ENCODE results near the gene MYH9.

GRCh38 chr22:36327922-36328551, 59.7 kb downstream of the MYH9 start:
- no peak for TF ChIP-seq CTCF (IDR thresholded peaks at IDR 0.05)
- peak; percentile 8 to 43 for TF ChIP-seq POLR2A (IDR thresholded peaks at IDR 0.05)

All from heart left ventricle (tissue), 13 donors.